Adrenal gland (tissue), 5 donors: ENCODE measurements around the gene UBE3D.

Experiments
- POLR2A ChIP-seq, 2 donors: fragments of 450-650 bp; IDR thresholded peaks; one replicate each; pipeline ENCODE4 v1.6.1; 2017; ENCODE audit warnings: antibody characterized with exemption in 2 of 2, mild to moderate bottlenecking in 2 of 2, moderate library complexity in 1 of 2
- TF ChIP-seq, protein P1 (sequence below), 6 experiments: fragments of 450-650 bp in 4 of 6; fragments of 200-600 bp in 2 of 6; sonication (generic) in 1 of 6; IDR thresholded peaks; 1 replicate in 5 of 6; 2 replicates in 1 of 6; pipeline versions ENCODE4 v1.5.1 to v1.8.0; 2016 to 2021; ENCODE audit warnings: antibody characterized with exemption in 6 of 6, mild to moderate bottlenecking in 2 of 6, moderate library complexity in 1 of 6
- donor health status: DM: no; HTN: no; CAD: no.

DNA sequence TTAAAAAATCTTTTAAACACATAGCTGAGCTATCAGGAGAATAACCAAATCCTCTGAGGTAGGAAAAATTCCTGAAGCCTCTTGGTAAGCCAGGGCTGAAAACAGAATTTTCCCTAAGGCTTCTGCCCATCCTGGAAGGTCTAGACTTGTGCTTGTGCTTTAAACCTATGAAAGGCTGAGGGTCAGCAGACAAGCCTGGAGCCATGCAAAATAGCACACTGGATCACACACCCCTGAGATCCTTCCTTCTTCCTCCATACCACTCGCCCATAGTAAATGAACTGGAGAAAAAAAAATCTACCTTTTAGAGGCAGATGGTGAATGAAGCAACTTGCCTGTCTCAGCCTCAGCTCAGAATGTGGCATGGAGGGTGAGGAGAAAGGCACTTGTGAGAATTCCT is 144.4 kb downstream of the UBE3D start:
- TF ChIP-seq, protein P1, sequence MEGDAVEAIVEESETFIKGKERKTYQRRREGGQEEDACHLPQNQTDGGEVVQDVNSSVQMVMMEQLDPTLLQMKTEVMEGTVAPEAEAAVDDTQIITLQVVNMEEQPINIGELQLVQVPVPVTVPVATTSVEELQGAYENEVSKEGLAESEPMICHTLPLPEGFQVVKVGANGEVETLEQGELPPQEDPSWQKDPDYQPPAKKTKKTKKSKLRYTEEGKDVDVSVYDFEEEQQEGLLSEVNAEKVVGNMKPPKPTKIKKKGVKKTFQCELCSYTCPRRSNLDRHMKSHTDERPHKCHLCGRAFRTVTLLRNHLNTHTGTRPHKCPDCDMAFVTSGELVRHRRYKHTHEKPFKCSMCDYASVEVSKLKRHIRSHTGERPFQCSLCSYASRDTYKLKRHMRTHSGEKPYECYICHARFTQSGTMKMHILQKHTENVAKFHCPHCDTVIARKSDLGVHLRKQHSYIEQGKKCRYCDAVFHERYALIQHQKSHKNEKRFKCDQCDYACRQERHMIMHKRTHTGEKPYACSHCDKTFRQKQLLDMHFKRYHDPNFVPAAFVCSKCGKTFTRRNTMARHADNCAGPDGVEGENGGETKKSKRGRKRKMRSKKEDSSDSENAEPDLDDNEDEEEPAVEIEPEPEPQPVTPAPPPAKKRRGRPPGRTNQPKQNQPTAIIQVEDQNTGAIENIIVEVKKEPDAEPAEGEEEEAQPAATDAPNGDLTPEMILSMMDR (IDR thresholded peaks at IDR 0.05): no peak
- TF ChIP-seq POLR2A (IDR thresholded peaks at IDR 0.05): no peak
